Testis (tissue), 2 donors: ENCODE results near the gene HSP90B1.

Source experiments
- CTCF ChIP-seq, 3 experiments: fragments of 450-650 bp in 2 of 3; fragments of 200-600 bp in 1 of 3; sonication (generic) in 1 of 3; IDR thresholded peaks; one replicate each; pipeline ENCODE4 v1.5.1; 2016 to 2019; ENCODE audit warnings: antibody characterized with exemption in 3 of 3, mild to moderate bottlenecking in 2 of 3, moderate library complexity in 1 of 3
- POLR2A ChIP-seq: fragments of 450-650 bp; IDR thresholded peaks from one replicate; pipeline ENCODE4 v1.6.1; 2017; ENCODE audit warnings: antibody characterized with exemption, mild to moderate bottlenecking, moderate library complexity

DNA sequence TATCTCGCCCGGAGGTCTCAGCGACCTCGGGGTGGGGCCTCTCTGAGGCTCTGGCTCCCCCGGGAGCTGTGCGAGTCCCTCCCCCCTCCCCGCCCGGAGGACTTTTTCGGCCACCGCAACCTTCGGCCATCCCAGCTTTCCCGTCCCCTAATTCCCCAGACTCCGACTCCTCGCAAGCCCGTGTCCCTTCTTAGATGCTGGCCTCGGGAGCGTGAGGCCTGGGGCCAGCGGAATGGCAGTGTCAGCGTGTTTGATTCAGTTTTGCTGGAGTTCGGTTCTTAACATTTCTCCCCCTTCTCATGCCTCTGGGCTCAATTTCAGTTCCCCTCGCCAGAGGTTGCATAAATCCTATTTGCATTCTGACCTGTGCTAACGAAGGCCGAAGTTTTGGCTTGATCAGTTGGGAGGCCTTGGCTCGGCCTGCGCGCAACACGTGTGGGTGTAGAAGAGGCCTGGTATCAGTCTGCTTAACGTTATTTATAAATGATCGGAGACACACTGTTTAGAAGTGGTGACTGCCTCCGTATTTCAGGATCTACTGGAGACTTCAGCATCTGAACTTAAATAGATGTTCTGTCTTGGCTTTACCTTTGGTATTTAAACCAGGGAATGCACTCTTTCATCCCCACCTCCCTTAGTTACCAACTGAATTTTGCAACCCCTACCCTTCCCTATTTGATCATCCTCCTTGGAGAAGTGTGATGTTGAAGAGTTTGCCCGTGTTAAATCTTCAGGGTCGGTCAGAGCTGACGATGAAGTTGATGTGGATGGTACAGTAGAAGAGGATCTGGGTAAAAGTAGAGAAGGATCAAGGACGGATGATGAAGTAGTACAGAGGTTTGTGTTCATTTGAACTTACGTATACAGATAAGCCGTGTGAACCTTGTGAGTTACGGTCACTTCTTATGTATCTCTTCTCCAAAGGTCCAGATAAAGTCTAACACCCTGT lies 851 bp downstream of the HSP90B1 start:
- TF ChIP-seq CTCF (IDR thresholded peaks at IDR 0.05): no peak
- no peak for TF ChIP-seq POLR2A
